Lower lobe of right lung (tissue), 2 donors: ENCODE data around the gene PKM. TPM values are rescaled to one million over a fixed set of nuclear protein-coding genes. Genes with fewer than 3 reads are reported as not detected.
A peak's percentile ranks its signal among the peaks of the same experiment; 100 is the strongest.

Source experiments
- ATAC-seq, 2 donors: fragments of 200-7000 bp; cut with Tn5 transposase; one replicate each; pipeline ENCODE4 v1.9.1; 2020 to 2022; ENCODE audit warnings: mild to moderate bottlenecking in 2 of 2, moderate library complexity in 2 of 2
- DNase-seq: peaks from one replicate; pipeline ENCODE4 v3.0.0-alpha.2; 2020
- H3K27ac ChIP-seq: fragments of 200-600 bp; one replicate; pipeline ENCODE4 v1.8.0; 2022
- H3K27me3 ChIP-seq: fragments of 200-600 bp; one replicate; pipeline ENCODE4 v1.8.0; 2022; ENCODE audit warnings: low read depth
- H3K36me3 ChIP-seq: fragments of 200-600 bp; one replicate; pipeline ENCODE4 v1.8.0; 2022; ENCODE audit warnings: mild to moderate bottlenecking
- H3K4me1 ChIP-seq: fragments of 200-600 bp; one replicate; pipeline ENCODE4 v1.8.0; 2022
- H3K4me3 ChIP-seq: fragments of 200-600 bp; one replicate; pipeline ENCODE4 v1.8.0; 2022; ENCODE audit warnings: mild to moderate bottlenecking
- H3K9me3 ChIP-seq: fragments of 200-600 bp; one replicate; pipeline ENCODE4 v1.8.0; 2022
- intact Hi-C: fragments of 100-400 bp; cut with DNase I; formaldehyde crosslinking; loops from one replicate; pipeline ENCODE4 v1.11.0; 2022
- total RNA-seq: library from RNA; stranded (reverse); fragmentation: NEBNext Ultra II Directional; extraction: Animal tissue kit (Norgen Biotek cat#: 25700); gene quantifications from one replicate; pipeline ENCODE4 v1.2.1, GENCODE V29; 2021
- TF ChIP-seq, protein P1 (sequence below): fragments of 200-600 bp; IDR thresholded peaks from one replicate; pipeline ENCODE4 v1.8.0; 2022; ENCODE audit warnings: antibody characterized with exemption, mild to moderate bottlenecking
- donor health status: DM: no; HTN: yes; CAD: no; lungs with severe emphysema.

Gene PKM
- total RNA-seq, 1 donor from 2014 or later, result 443 TPM

DNA sequence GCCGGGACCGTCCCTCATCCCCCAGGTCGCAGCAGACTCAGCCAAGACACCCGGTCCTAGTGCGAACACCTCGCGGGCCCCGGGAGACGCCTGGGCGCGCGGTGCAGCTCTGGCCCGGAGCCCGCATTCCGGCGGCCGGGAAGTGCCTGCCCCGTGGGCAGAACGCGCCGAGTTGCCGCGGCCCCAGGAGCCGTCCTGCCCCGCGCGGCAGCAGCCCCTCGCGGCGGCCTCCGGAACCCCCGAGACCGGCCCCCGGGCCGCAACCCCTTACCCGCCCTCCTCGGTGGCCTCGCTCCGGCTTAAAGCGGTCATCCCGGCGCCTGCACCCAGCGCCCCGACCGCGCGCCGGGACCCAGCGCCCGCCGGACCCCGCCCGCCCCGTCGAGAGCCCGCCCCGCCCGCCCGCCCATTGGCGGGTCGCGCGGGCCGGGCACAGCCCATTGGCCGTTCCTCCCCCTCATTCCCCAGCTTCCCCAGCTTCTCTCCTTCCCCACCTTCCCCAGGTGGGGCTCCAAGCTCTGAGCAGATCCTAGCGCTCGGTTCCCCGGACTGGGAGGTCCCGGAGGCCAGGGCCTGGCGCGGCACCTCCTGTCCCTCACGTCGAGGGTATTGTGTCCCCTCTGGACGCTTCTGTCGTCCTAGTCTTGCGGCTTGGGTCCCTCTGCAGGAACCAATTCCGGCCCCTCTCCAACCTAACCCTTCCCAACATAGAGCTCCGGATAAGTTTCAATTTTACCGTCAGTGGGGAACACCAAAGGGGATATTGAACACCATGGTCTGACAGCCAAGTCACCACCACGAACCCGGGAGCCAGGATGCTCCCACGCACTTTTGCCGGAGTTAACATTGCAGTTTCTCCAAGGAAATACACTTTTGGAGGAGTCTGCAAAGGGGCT lies 33.3 kb downstream of the PKM start, which contains the start of gene GRAMD2A:
Gene GRAMD2A, minus strand, starts transcription at position 328 of the 896 bp plus-strand sequence.
- peaks cover 12% of the 10 kb centered on the region for H3K27me3 ChIP-seq
- ATAC-seq (peak; percentile 78), DNase-seq (peak; percentile 72)
- TF ChIP-seq, protein P1, sequence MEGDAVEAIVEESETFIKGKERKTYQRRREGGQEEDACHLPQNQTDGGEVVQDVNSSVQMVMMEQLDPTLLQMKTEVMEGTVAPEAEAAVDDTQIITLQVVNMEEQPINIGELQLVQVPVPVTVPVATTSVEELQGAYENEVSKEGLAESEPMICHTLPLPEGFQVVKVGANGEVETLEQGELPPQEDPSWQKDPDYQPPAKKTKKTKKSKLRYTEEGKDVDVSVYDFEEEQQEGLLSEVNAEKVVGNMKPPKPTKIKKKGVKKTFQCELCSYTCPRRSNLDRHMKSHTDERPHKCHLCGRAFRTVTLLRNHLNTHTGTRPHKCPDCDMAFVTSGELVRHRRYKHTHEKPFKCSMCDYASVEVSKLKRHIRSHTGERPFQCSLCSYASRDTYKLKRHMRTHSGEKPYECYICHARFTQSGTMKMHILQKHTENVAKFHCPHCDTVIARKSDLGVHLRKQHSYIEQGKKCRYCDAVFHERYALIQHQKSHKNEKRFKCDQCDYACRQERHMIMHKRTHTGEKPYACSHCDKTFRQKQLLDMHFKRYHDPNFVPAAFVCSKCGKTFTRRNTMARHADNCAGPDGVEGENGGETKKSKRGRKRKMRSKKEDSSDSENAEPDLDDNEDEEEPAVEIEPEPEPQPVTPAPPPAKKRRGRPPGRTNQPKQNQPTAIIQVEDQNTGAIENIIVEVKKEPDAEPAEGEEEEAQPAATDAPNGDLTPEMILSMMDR, result no peak
- no peaks in the 10 kb centered on the region for H3K9me3 ChIP-seq
- H3K4me3 ChIP-seq, result peak within 1 kb of the TSS; percentile 57
- H3K36me3 ChIP-seq, result peaks cover 40% of the 10 kb centered on the region
- peaks cover 29% of the 10 kb centered on the region for H3K4me1 ChIP-seq
- intact Hi-C loops, result loop anchor here (10.0 kb wide), 1 partner anchor 67 kb away; no protein-coding TSS in a partner anchor
- peak within 1 kb of the TSS; percentile 84 for H3K27ac ChIP-seq

DNA sequence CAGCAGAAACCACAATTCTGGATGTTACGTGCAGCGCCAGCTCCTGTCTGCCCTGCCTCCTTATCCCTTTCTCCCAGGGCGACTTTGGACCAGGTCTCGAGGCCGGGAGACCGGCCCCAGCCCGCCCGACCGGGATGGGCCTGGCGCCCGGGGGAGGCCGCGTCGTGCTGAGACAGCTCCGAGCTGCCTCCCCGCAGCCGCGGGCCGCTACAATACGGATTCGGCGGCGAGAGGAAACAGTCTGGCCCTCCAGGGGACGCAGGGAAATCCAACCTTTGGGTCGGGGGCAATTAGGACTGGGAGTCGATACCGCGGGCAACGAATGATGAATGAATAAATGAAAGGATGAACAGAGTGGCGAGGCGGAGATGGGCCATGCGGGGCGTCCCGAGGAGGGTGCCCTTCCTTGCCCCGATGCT lies 33.9 kb downstream of the PKM start:
- Histone ChIP-seq H3K36me3 (peaks cover 34% of the 10 kb centered on the region), H3K9me3 (no peaks in the 10 kb centered on the region), H3K27me3 (peaks cover 12% of the 10 kb centered on the region), H3K27ac (peak overlapping the region; percentile 84), H3K4me1 (peaks cover 29% of the 10 kb centered on the region), H3K4me3 (peak overlapping the region; percentile 57)
- intact Hi-C loops, result loop anchor here (10.0 kb wide), 1 partner anchor 68 kb away; no protein-coding TSS in a partner anchor
- TF ChIP-seq, protein P1, result no peak
- no peak for DNase-seq
- peak in 1 of 2 donors; percentile 24 for ATAC-seq

DNA sequence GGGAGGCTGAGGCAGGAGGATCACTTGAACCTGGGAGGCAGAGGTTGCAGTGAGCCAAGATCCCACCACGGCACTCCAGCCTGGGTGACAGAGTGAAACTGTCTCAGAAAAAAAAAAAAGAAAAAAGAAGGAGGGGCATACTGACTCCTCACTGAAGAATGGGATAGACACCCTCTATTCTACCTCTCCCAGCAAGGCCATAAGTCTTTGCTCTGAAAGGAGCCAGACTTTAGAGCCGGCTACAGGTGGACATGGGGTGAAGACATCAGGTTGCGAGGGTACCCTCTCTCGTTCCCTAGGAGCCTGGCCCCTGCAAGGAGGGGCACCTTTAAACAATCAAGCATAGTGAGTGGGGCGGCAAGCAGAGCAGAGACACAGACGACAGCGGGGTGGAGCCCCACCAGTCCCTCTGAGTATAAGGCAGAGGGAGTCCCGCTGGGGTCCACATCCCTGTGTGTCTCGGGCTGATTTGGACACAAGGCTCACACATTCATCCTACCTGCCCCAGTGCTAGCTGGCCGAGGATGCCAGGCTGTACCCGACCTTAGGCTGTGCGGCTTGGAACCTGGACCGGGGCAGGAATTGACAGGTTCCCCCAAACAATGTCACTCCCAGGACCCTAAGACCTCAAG lies 34.5 kb downstream of the PKM start:
- H3K9me3 ChIP-seq, result no peaks in the 10 kb centered on the region
- peaks cover 29% of the 10 kb centered on the region for H3K36me3 ChIP-seq
- DNase-seq (no peak), ATAC-seq (peak in 1 of 2 donors; percentile 1)
- H3K27ac ChIP-seq, result peak overlapping the region; percentile 84
- peak overlapping the region; percentile 57 for H3K4me3 ChIP-seq
- TF ChIP-seq, protein P1, result no peak
- peaks cover 29% of the 10 kb centered on the region for H3K4me1 ChIP-seq
- intact Hi-C loops, result loop anchor here (10.0 kb wide), 1 partner anchor 68 kb away; no protein-coding TSS in a partner anchor
- peaks cover 12% of the 10 kb centered on the region for H3K27me3 ChIP-seq

DNA sequence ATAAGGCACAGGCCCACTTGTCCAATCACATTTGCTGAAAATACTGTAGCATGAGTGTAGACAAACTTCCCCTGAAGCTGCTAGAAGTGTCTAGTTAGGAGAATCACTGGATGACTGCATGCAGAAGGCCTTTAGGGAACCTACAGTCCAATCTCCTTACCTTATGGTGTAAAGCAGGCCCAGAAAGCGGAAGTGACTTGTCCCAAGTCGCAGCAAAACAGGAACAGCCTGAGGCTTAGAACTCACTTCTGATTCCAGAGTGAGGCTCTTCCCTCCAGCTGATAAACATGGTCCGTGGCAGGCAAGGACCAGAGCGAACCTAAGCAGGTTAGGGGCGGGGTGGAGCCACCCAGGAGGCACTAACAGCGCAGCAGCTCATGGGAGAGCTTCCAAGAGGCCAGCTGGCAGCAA lies 35.9 kb downstream of the PKM start:
- ATAC-seq, result peak; percentile 42 to 63
- peaks cover 14% of the 10 kb centered on the region for H3K36me3 ChIP-seq
- H3K9me3 ChIP-seq, result no peaks in the 10 kb centered on the region
- peaks cover 12% of the 10 kb centered on the region for H3K27me3 ChIP-seq
- peaks cover 29% of the 10 kb centered on the region for H3K4me1 ChIP-seq
- peak overlapping the region; percentile 6 for H3K4me3 ChIP-seq
- DNase-seq, result peak; percentile 74
- TF ChIP-seq, protein P1, result no peak
- H3K27ac ChIP-seq, result peak overlapping the region; percentile 84
- intact Hi-C loops, result loop anchor here (10.0 kb wide), 1 partner anchor 70 kb away; no protein-coding TSS in a partner anchor

DNA sequence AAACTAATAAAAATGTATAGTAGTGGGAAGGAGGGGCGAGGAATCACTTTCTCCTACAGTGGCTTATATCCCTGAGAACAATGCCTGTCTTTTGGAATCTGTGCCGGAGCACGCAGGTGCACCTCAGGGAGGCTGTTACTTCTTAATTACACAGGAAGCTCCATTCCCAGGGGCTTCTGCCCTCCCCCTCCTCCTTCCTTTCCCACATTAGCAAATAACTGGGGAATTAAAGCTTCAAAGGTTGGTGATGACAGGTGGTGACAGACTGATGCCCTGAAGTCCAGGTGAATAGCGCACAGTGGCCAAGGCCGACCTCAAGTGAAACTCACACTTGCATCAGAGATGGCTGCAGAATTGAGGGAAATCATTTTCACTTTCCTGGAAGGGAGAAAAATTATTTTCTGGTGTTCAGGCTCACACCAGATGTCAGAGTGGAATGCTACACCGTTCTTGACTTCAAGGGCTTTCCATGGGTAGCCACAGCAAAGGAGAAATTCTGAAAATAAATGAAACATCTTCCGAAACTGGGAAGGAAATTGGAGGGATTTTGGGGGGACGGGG lies 37.1 kb downstream of the PKM start:
- H3K4me1 ChIP-seq, result peaks cover 23% of the 10 kb centered on the region
- ATAC-seq (no peak), DNase-seq (no peak)
- peak overlapping the region; percentile 84 for H3K27ac ChIP-seq
- peaks cover 2% of the 10 kb centered on the region for H3K36me3 ChIP-seq
- TF ChIP-seq, protein P1, result no peak
- intact Hi-C loops, result loop anchor here (10.0 kb wide), 1 partner anchor 71 kb away; no protein-coding TSS in a partner anchor
- H3K4me3 ChIP-seq, result no peak overlapping the region
- peaks cover 12% of the 10 kb centered on the region for H3K27me3 ChIP-seq
- no peaks in the 10 kb centered on the region for H3K9me3 ChIP-seq
